HCT116 (cell line): ENCODE measurements around the gene SMYD3.

ENCODE experiments used
- POLR2A ChIP-seq: IDR thresholded peaks from 2 replicates; pipeline ENCODE4 v1.7.0; 2011; ENCODE audit warnings: borderline replicate concordance; ENCODE audit not compliant: insufficient read depth, insufficient read length; ENCODE audit errors: extremely low read depth
- REST ChIP-seq: IDR thresholded peaks from 2 replicates; pipeline ENCODE4 v1.6.1; 2012; ENCODE audit warnings: low read depth
- ZNF274 ChIP-seq: fragments of 200-500 bp; sonication (Bioruptor generic); IDR thresholded peaks from 2 replicates; pipeline ENCODE4 v1.6.1; 2014; ENCODE audit warnings: mild to moderate bottlenecking, low read depth, low read length, inconsistent platforms
- TF ChIP-seq, protein P1 (sequence below): IDR thresholded peaks from 2 replicates; pipeline ENCODE4 v1.6.1; 2012
- TF ChIP-seq, protein P2 (sequence below), 3 experiments: fragments of 200-600 bp in 1 of 3; sonication (generic) in 1 of 3; IDR thresholded peaks in 2 of 3; conservative IDR thresholded peaks in 1 of 3; 2 replicates each; pipeline ENCODE4 v1.5.1; 2012 to 2017; ENCODE audit warnings: low read depth in 2 of 3, low read length in 2 of 3, antibody characterized with exemption in 1 of 3, borderline replicate concordance in 1 of 3, control low read depth in 1 of 3, mild to moderate bottlenecking in 1 of 3, mixed read lengths in 1 of 3, mixed run types in 1 of 3, moderate library complexity in 1 of 3; ENCODE audit not compliant: insufficient read depth in 1 of 3
- TF ChIP-seq, protein P3 (sequence below): IDR thresholded peaks from 2 replicates; pipeline ENCODE4 v1.6.1; 2012

GRCh38 chr1:246506367-246506673, 759 bp downstream of the SMYD3 start:
- TF ChIP-seq REST: no peak
- no peak for TF ChIP-seq POLR2A
- TF ChIP-seq, protein P1, sequence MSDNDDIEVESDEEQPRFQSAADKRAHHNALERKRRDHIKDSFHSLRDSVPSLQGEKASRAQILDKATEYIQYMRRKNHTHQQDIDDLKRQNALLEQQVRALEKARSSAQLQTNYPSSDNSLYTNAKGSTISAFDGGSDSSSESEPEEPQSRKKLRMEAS: no peak
- TF ChIP-seq, protein P2, sequence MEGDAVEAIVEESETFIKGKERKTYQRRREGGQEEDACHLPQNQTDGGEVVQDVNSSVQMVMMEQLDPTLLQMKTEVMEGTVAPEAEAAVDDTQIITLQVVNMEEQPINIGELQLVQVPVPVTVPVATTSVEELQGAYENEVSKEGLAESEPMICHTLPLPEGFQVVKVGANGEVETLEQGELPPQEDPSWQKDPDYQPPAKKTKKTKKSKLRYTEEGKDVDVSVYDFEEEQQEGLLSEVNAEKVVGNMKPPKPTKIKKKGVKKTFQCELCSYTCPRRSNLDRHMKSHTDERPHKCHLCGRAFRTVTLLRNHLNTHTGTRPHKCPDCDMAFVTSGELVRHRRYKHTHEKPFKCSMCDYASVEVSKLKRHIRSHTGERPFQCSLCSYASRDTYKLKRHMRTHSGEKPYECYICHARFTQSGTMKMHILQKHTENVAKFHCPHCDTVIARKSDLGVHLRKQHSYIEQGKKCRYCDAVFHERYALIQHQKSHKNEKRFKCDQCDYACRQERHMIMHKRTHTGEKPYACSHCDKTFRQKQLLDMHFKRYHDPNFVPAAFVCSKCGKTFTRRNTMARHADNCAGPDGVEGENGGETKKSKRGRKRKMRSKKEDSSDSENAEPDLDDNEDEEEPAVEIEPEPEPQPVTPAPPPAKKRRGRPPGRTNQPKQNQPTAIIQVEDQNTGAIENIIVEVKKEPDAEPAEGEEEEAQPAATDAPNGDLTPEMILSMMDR (IDR thresholded peaks at IDR 0.05 in 2 of 3, conservative IDR thresholded peaks at IDR 0.05 in 1 of 3; ENCODE audit: borderline replicate concordance in 1 of 3, insufficient read depth in 1 of 3, low read depth in 2 of 3, low read length in 2 of 3): no peak
- no peak for TF ChIP-seq ZNF274
- TF ChIP-seq, protein P3, sequence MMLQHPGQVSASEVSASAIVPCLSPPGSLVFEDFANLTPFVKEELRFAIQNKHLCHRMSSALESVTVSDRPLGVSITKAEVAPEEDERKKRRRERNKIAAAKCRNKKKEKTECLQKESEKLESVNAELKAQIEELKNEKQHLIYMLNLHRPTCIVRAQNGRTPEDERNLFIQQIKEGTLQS: no peak
